HEK293 (cell line): ENCODE results near the gene BHLHA9.

ENCODE experiments used
- CTCF ChIP-seq: fragments of 450-650 bp; formaldehyde crosslinking; IDR thresholded peaks from 2 replicates; pipeline ENCODE4 v1.5.1; 2016; ENCODE audit warnings: missing biosample characterization, missing genetic modification characterization
- GLI4 ChIP-seq: fragments of 450-650 bp; formaldehyde crosslinking; IDR thresholded peaks from 2 replicates; pipeline ENCODE4 v1.5.1; 2016; ENCODE audit warnings: missing biosample characterization, missing genetic modification characterization
- MZF1 ChIP-seq: fragments of 450-650 bp; formaldehyde crosslinking; IDR thresholded peaks from 2 replicates; pipeline ENCODE4 v1.5.1; 2017; ENCODE audit warnings: missing biosample characterization, missing genetic modification characterization, borderline replicate concordance
- REST ChIP-seq: fragments of 450-650 bp; formaldehyde crosslinking; IDR thresholded peaks from 2 replicates; pipeline ENCODE4 v1.5.1; 2016; ENCODE audit warnings: missing biosample characterization, missing genetic modification characterization
- SALL2 ChIP-seq: fragments of 450-650 bp; formaldehyde crosslinking; IDR thresholded peaks from 2 replicates; pipeline ENCODE4 v1.5.0; 2017; ENCODE audit warnings: missing biosample characterization, mild to moderate bottlenecking, missing genetic modification characterization, borderline replicate concordance
- TCF7L2 ChIP-seq: IDR thresholded peaks from 2 replicates; pipeline ENCODE4 v1.6.1; 2011; ENCODE audit warnings: low read depth, mild to moderate bottlenecking, inconsistent platforms, low read length, moderate library complexity, borderline replicate concordance
- WT1 ChIP-seq: fragments of 450-650 bp; formaldehyde crosslinking; IDR thresholded peaks from 2 replicates; pipeline ENCODE4 v1.5.1; 2016; ENCODE audit warnings: missing biosample characterization, missing genetic modification characterization
- ZBTB7A ChIP-seq: fragments of 450-650 bp; formaldehyde crosslinking; IDR thresholded peaks from 2 replicates; pipeline ENCODE4 v1.5.1; 2016; ENCODE audit warnings: low read depth, missing biosample characterization, missing genetic modification characterization
- ZFP41 ChIP-seq: fragments of 450-650 bp; formaldehyde crosslinking; IDR thresholded peaks from 2 replicates; pipeline ENCODE4 v1.5.1; 2016; ENCODE audit warnings: missing biosample characterization, missing genetic modification characterization, borderline replicate concordance
- ZNF121 ChIP-seq: fragments of 450-650 bp; formaldehyde crosslinking; IDR thresholded peaks from 2 replicates; pipeline ENCODE4 v1.5.1; 2016; ENCODE audit warnings: missing biosample characterization, missing genetic modification characterization
- ZNF26 ChIP-seq: fragments of 450-650 bp; formaldehyde crosslinking; IDR thresholded peaks from 2 replicates; pipeline ENCODE4 v1.5.1; 2016; ENCODE audit warnings: missing biosample characterization, missing genetic modification characterization
- ZNF423 ChIP-seq: fragments of 450-650 bp; formaldehyde crosslinking; IDR thresholded peaks from 2 replicates; pipeline ENCODE4 v1.5.1; 2016; ENCODE audit warnings: missing biosample characterization, missing genetic modification characterization
- ZNF449 ChIP-seq: fragments of 450-650 bp; formaldehyde crosslinking; IDR thresholded peaks from 2 replicates; pipeline ENCODE4 v1.5.1; 2017; ENCODE audit warnings: missing biosample characterization, mild to moderate bottlenecking, missing genetic modification characterization, moderate library complexity
- ZNF639 ChIP-seq: fragments of 450-650 bp; formaldehyde crosslinking; IDR thresholded peaks from 2 replicates; pipeline ENCODE4 v1.5.1; 2016; ENCODE audit warnings: missing biosample characterization, missing genetic modification characterization

GRCh38 chr17:1300371-1300905 lies 30.2 kb downstream of the BHLHA9 start:
- TF ChIP-seq TCF7L2 (no peak), REST (tag by site-specific recombination) (peak; percentile 59), CTCF (tag by site-specific recombination) (no peak), SALL2 (tag by site-specific recombination) (no peak), ZNF639 (tag by site-specific recombination) (no peak), ZFP41 (tag by site-specific recombination) (no peak), ZNF449 (tag by site-specific recombination) (no peak), MZF1 (tag by site-specific recombination) (no peak), ZBTB7A (no peak), ZNF423 (tag by site-specific recombination) (no peak), ZNF26 (no peak), ZNF121 (no peak), WT1 (tag by site-specific recombination) (no peak), GLI4 (tag by site-specific recombination) (no peak)
